HG03442 (cell line): ENCODE results near the gene THOC6.

ENCODE experiments used
- ATAC-seq: cut with Tn5 transposase; IDR thresholded peaks from one replicate; pipeline ENCODE4 v1.9.1; 2021; ENCODE audit warnings: mild to moderate bottlenecking, moderate library complexity; ENCODE audit not compliant: unreplicated experiment

Gene THOC6

GRCh38 chr16:3029491-3030221 lies 5.8 kb downstream of the THOC6 start:
- no peak for ATAC-seq

GRCh38 chr16:3030222-3031212 lies 6.7 kb downstream of the THOC6 start:
- no peak for ATAC-seq

- ATAC-seq: no peak
These were observed 8.8 kb downstream of the THOC6 start for GRCh38 chr16:3032624-3033023.

- no peak for ATAC-seq
These were observed 11.6 kb downstream of the THOC6 start for GRCh38 chr16:3035289-3035971.

GRCh38 chr16:3035972-3036725 lies 12.3 kb downstream of the THOC6 start:
- ATAC-seq: no peak

GRCh38 chr16:3036726-3037315 lies 13.0 kb downstream of the THOC6 start, which contains the start of gene BICDL2:
Gene BICDL2, minus strand, starts transcription at chr16:3036944. Its CDS starts 1,448 bp downstream, at chr16:3035496.
- ATAC-seq: no peak

GRCh38 chr16:3038256-3038655 lies 14.4 kb downstream of the THOC6 start:
- no peak for ATAC-seq

- no peak for ATAC-seq
These were observed 15.1 kb downstream of the THOC6 start for GRCh38 chr16:3038896-3039295.

- ATAC-seq: no peak
These were observed 18.5 kb downstream of the THOC6 start for GRCh38 chr16:3042376-3042775.

GRCh38 chr16:3044708-3045107 lies 20.9 kb downstream of the THOC6 start:
- no peak for ATAC-seq

- no peak for ATAC-seq
These were observed 22.2 kb downstream of the THOC6 start, which contains the start of gene MMP25 for GRCh38 chr16:3045758-3046640. Gene MMP25, plus strand, starts transcription at chr16:3046561. Its CDS starts 357 bp downstream, at chr16:3046918.

GRCh38 chr16:3046641-3047386 lies 23.0 kb downstream of the THOC6 start:
- no peak for ATAC-seq

- no peak for ATAC-seq
These were observed 23.5 kb downstream of the THOC6 start for GRCh38 chr16:3047387-3047720.

- no peak for ATAC-seq
These were observed 26.2 kb downstream of the THOC6 start for GRCh38 chr16:3049921-3050481.

- no peak for ATAC-seq
These were observed 26.7 kb downstream of the THOC6 start for GRCh38 chr16:3050487-3050886.

- ATAC-seq: no peak
These were observed 27.2 kb downstream of the THOC6 start for GRCh38 chr16:3051009-3051408.

GRCh38 chr16:3051494-3051893 lies 27.7 kb downstream of the THOC6 start:
- ATAC-seq: no peak
